Liver (tissue), 9 donors: Measurements from ENCODE around the gene TBC1D1. TPM values are rescaled to one million over a fixed set of nuclear protein-coding genes. Genes with fewer than 3 reads are reported as not detected.

Source experiments
- DNase-seq: peaks from one replicate; pipeline ENCODE4 v3.0.0-alpha.2; 2017; ENCODE audit warnings: low spot score
- H3K27ac ChIP-seq, 2 donors: one replicate each; pipeline ENCODE4 v1.7.0; 2013; ENCODE audit warnings: inconsistent platforms in 2 of 2, low read length in 2 of 2, control low read depth in 1 of 2, low read depth in 1 of 2, mild to moderate bottlenecking in 1 of 2
- H3K27me3 ChIP-seq, 4 donors: one replicate each; pipeline versions ENCODE4 v1.6.1 to v1.7.0; 2013; ENCODE audit warnings: low read length in 3 of 4, inconsistent platforms in 1 of 4, mild to moderate bottlenecking in 1 of 4, moderate library complexity in 1 of 4; ENCODE audit not compliant: control insufficient read depth in 4 of 4, insufficient read depth in 4 of 4
- H3K36me3 ChIP-seq, 4 donors: one replicate each; pipeline versions ENCODE4 v1.6.1 to v1.7.0; 2013; ENCODE audit warnings: low read length in 3 of 4, mild to moderate bottlenecking in 3 of 4, low read depth in 1 of 4, moderate library complexity in 1 of 4; ENCODE audit not compliant: control insufficient read depth in 4 of 4, insufficient read depth in 3 of 4
- H3K4me1 ChIP-seq, 4 donors: one replicate each; pipeline versions ENCODE4 v1.6.1 to v1.7.0; 2013; ENCODE audit warnings: low read length in 3 of 4, mild to moderate bottlenecking in 3 of 4, moderate library complexity in 1 of 4; ENCODE audit not compliant: control insufficient read depth in 4 of 4, insufficient read depth in 4 of 4
- H3K4me3 ChIP-seq, 3 donors: one replicate each; pipeline versions ENCODE4 v1.6.1 to v1.7.0; 2013; ENCODE audit warnings: low read length in 3 of 3, control low read depth in 1 of 3, low read depth in 1 of 3, mild to moderate bottlenecking in 1 of 3
- H3K9ac ChIP-seq, 2 donors: one replicate each; pipeline ENCODE4 v1.7.0; 2013; ENCODE audit warnings: low read length in 2 of 2, mild to moderate bottlenecking in 2 of 2, moderate library complexity in 2 of 2, control low read depth in 1 of 2, low read depth in 1 of 2
- H3K9me3 ChIP-seq, 4 donors: one replicate each; pipeline versions ENCODE4 v1.6.1 to v1.7.0; 2013; ENCODE audit warnings: low read length in 3 of 4; ENCODE audit not compliant: control insufficient read depth in 4 of 4
- CTCF ChIP-seq: fragments of 150-350 bp; IDR thresholded peaks from 2 replicates; pipeline ENCODE4 v1.5.1; 2017; ENCODE audit warnings: improper control_type of control experiment, low read depth, low read length; ENCODE audit not compliant: missing input control
- EGR1 ChIP-seq, 2 donors: IDR thresholded peaks; 2 replicates each; pipeline ENCODE4 v1.6.1; 2016 to 2018; ENCODE audit warnings: antibody characterized with exemption in 2 of 2, low read depth in 2 of 2
- FOXA1 ChIP-seq: IDR thresholded peaks from 2 replicates; pipeline ENCODE4 v1.6.1; 2016; ENCODE audit warnings: antibody characterized with exemption
- FOXA2 ChIP-seq: IDR thresholded peaks from 2 replicates; pipeline ENCODE4 v1.6.1; 2016; ENCODE audit warnings: antibody characterized with exemption
- GABPA ChIP-seq, 2 donors: IDR thresholded peaks in 1 of 2; conservative IDR thresholded peaks in 1 of 2; 2 replicates each; pipeline ENCODE4 v1.6.1; 2016; ENCODE audit warnings: antibody characterized with exemption in 2 of 2, mild to moderate bottlenecking in 1 of 2, moderate library complexity in 1 of 2
- HNF4A ChIP-seq, 2 donors: conservative IDR thresholded peaks; 2 replicates each; pipeline ENCODE4 v1.6.1; 2016; ENCODE audit warnings: antibody characterized with exemption in 2 of 2, mild to moderate bottlenecking in 2 of 2
- HNF4G ChIP-seq: IDR thresholded peaks from 2 replicates; pipeline ENCODE4 v1.6.1; 2016; ENCODE audit warnings: antibody characterized with exemption
- JUND ChIP-seq, 2 donors: IDR thresholded peaks; 2 replicates each; pipeline ENCODE4 v1.6.1; 2016; ENCODE audit warnings: antibody characterized with exemption in 2 of 2
- MAX ChIP-seq: IDR thresholded peaks from 2 replicates; pipeline ENCODE4 v1.6.1; 2016; ENCODE audit warnings: antibody characterized with exemption
- NR2F2 ChIP-seq: IDR thresholded peaks from 2 replicates; pipeline ENCODE4 v1.6.1; 2016; ENCODE audit warnings: antibody characterized with exemption
- RAD21 ChIP-seq, 2 donors: IDR thresholded peaks; 2 replicates each; pipeline ENCODE4 v1.6.1; 2016; ENCODE audit warnings: antibody characterized with exemption in 2 of 2, mild to moderate bottlenecking in 2 of 2
- REST ChIP-seq: IDR thresholded peaks from 2 replicates; pipeline ENCODE4 v1.6.1; 2016; ENCODE audit warnings: antibody characterized with exemption, mild to moderate bottlenecking
- RXRA ChIP-seq, 2 donors: IDR thresholded peaks; 2 replicates each; pipeline ENCODE4 v1.6.1; 2017 to 2018; ENCODE audit warnings: antibody characterized with exemption in 2 of 2, mild to moderate bottlenecking in 1 of 2
- SP1 ChIP-seq: IDR thresholded peaks from 2 replicates; pipeline ENCODE4 v1.6.1; 2018; ENCODE audit warnings: antibody characterized with exemption, mild to moderate bottlenecking
- TAF1 ChIP-seq: conservative IDR thresholded peaks from 2 replicates; pipeline ENCODE4 v1.6.1; 2016; ENCODE audit warnings: antibody characterized with exemption, mild to moderate bottlenecking
- YY1 ChIP-seq: IDR thresholded peaks from 2 replicates; pipeline ENCODE4 v1.6.1; 2016; ENCODE audit warnings: antibody characterized with exemption, mild to moderate bottlenecking
- ZBTB33 ChIP-seq: IDR thresholded peaks from 2 replicates; pipeline ENCODE4 v1.6.1; 2016; ENCODE audit warnings: antibody characterized with exemption
- WGBS: extraction: QIAGEN DNeasy Blood & Tissue Kit; methylation state at CpG from one replicate; pipeline ENCODE4 v1.1.7; 2013; 5-methylcytosine and 5-hydroxymethylcytosine counted together
- polyA plus RNA-seq, 2 donors: library from polyadenylated mRNA; stranded (reverse) in 1 of 2; unstranded in 1 of 2; fragments of 200-250 nt in 1 of 2; fragments of >200 nt in 1 of 2; fragmentation: Nextera tagmentation in 1 of 2; extraction: Ambion mirVana in 1 of 2; gene quantifications; one replicate each; pipeline versions ENCODE4 v1.2.1 to v1.2.3, GENCODE V29; 2013 to 2015
- total RNA-seq, 2 donors: library from RNA; depleted of rRNA; stranded (reverse); fragments of >200 nt; gene quantifications; one replicate each; pipeline ENCODE4 v1.2.3, GENCODE V29; 2014
- donor health status: healthy.
- donor health status: healthy.
- donor health status: healthy.
- donor health status: healthy.
- donor health status: healthy.

TBC1D1 gene
- total and polyA plus RNA-seq, 4 donors, result 15.6 to 41.4 (median 20.9) TPM

GRCh38 chr4:38085751-38086150 lies 194.9 kb downstream of the TBC1D1 start:
- peaks cover 0 to 11% (median 7%) of the 10 kb centered on the region in 4 donors for H3K4me1 ChIP-seq
- no peak for DNase-seq
- no peak overlapping the region for H3K9ac ChIP-seq
- H3K27ac ChIP-seq, result no peak overlapping the region
- H3K4me3 ChIP-seq, result no peak overlapping the region
- H3K9me3 ChIP-seq, result no peaks in the 10 kb centered on the region
- peaks cover 0 to 8% (median 5%) of the 10 kb centered on the region in 4 donors for H3K36me3 ChIP-seq
- TF ChIP-seq RXRA (IDR thresholded peaks at IDR 0.05), result no peak
- TF ChIP-seq GABPA (IDR thresholded peaks at IDR 0.05 in 1 of 2, conservative IDR thresholded peaks at IDR 0.05 in 1 of 2), result no peak
- no peak for TF ChIP-seq SP1
- no peak for TF ChIP-seq TAF1
- no peak for TF ChIP-seq EGR1 (IDR thresholded peaks at IDR 0.05; ENCODE audit: low read depth in 2 of 2)
- no peak for TF ChIP-seq REST
- TF ChIP-seq HNF4A (conservative IDR thresholded peaks at IDR 0.05), result no peak
- no peak for TF ChIP-seq CTCF
- no peak for TF ChIP-seq JUND (IDR thresholded peaks at IDR 0.05)
- TF ChIP-seq ZBTB33, result no peak
- no peak for TF ChIP-seq FOXA1
- no peak for TF ChIP-seq NR2F2
- TF ChIP-seq YY1, result no peak
- no peak for TF ChIP-seq HNF4G
- no peak for TF ChIP-seq FOXA2
- 90% methylated on average over 4 of the region's 4 CpGs for WGBS
- H3K27me3 ChIP-seq, result no peaks in the 10 kb centered on the region

GRCh38 chr4:38086151-38086848 lies 195.4 kb downstream of the TBC1D1 start:
- H3K36me3 ChIP-seq, result peaks cover 0 to 9% (median 5%) of the 10 kb centered on the region in 4 donors
- H3K27ac ChIP-seq, result no peak overlapping the region
- no peaks in the 10 kb centered on the region for H3K9me3 ChIP-seq
- WGBS, result 85% methylated on average over 9 of the region's 9 CpGs
- H3K4me1 ChIP-seq, result peaks cover 0 to 11% (median 7%) of the 10 kb centered on the region in 4 donors
- H3K27me3 ChIP-seq, result no peaks in the 10 kb centered on the region
- DNase-seq, result no peak
- no peak overlapping the region for H3K4me3 ChIP-seq
- TF ChIP-seq ZBTB33 (no peak), JUND (IDR thresholded peaks at IDR 0.05) (no peak), MAX (no peak), RAD21 (IDR thresholded peaks at IDR 0.05) (no peak), NR2F2 (no peak), REST (no peak), SP1 (no peak), YY1 (no peak), TAF1 (no peak), FOXA1 (no peak)
- H3K9ac ChIP-seq, result no peak overlapping the region
